KMS-11 (cell line): ENCODE data around the gene C17orf100.
A peak's percentile ranks its signal among the peaks of the same experiment; 100 is the strongest.

Source experiments
- H2AFZ ChIP-seq: fragments of 200-600 bp; sonication (generic); 2 replicates; pipeline ENCODE4 v1.6.1; 2016; ENCODE audit warnings: antibody characterized with exemption, mixed run types, low read depth
- H3K27ac ChIP-seq: fragments of 200-600 bp; sonication (generic); 2 replicates; pipeline ENCODE4 v1.6.1; 2016; ENCODE audit warnings: mild to moderate bottlenecking, mixed run types
- H3K27me3 ChIP-seq: fragments of 200-600 bp; sonication (generic); 2 replicates; pipeline ENCODE4 v1.6.1; 2017; ENCODE audit warnings: mild to moderate bottlenecking, low read depth, mixed run types, moderate library complexity; ENCODE audit not compliant: insufficient read depth
- H3K36me3 ChIP-seq: fragments of 200-600 bp; sonication (generic); 2 replicates; pipeline ENCODE4 v1.6.1; 2017; ENCODE audit warnings: mild to moderate bottlenecking, mixed run types; ENCODE audit not compliant: insufficient read depth
- H3K4me1 ChIP-seq: fragments of 200-600 bp; sonication (generic); 2 replicates; pipeline ENCODE4 v1.6.1; 2016; ENCODE audit warnings: mild to moderate bottlenecking, low read depth, mixed run types; ENCODE audit not compliant: poor library complexity, severe bottlenecking
- H3K4me2 ChIP-seq: fragments of 200-600 bp; sonication (generic); 2 replicates; pipeline ENCODE4 v1.7.0; 2016; ENCODE audit warnings: mild to moderate bottlenecking, mixed run types
- H3K4me3 ChIP-seq: fragments of 200-600 bp; sonication (generic); IDR thresholded peaks from 2 replicates; pipeline ENCODE4 v1.6.1; 2017; ENCODE audit warnings: low read depth, low read length, mixed read lengths; ENCODE audit not compliant: insufficient read depth
- H3K79me2 ChIP-seq: fragments of 200-600 bp; sonication (generic); 2 replicates; pipeline ENCODE4 v1.6.1; 2016; ENCODE audit warnings: low read depth, mixed run types; ENCODE audit not compliant: insufficient read depth
- H3K9ac ChIP-seq: fragments of 200-600 bp; sonication (generic); 2 replicates; pipeline ENCODE4 v1.6.1; 2016; ENCODE audit warnings: mild to moderate bottlenecking, mixed run types
- H4K20me1 ChIP-seq: fragments of 200-600 bp; sonication (generic); 2 replicates; pipeline ENCODE4 v1.6.1; 2016; ENCODE audit warnings: mild to moderate bottlenecking, mixed run types; ENCODE audit not compliant: insufficient read depth
- CTCF ChIP-seq: fragments of 200-600 bp; sonication (generic); conservative IDR thresholded peaks from 2 replicates; pipeline ENCODE4 v1.6.1; 2017; ENCODE audit warnings: low read depth, mild to moderate bottlenecking, antibody characterized with exemption, low read length, moderate library complexity, mixed read lengths

The C17orf100 gene

GRCh38 chr17:6651354-6651918, at the start of gene C17orf100, which contains the start of gene MED31:
Gene C17orf100 (plus strand): TSS chr17:6651762. CDS start chr17:6651914, 152 bp downstream.
Gene MED31 (minus strand): TSS chr17:6651605. CDS start chr17:6651528, 77 bp downstream.
- no peak within 1 kb of the TSS; the same call in 1 of the 2 replicates for H2AFZ ChIP-seq
- no peaks in the 10 kb centered on the region for H3K27me3 ChIP-seq
- H3K79me2 ChIP-seq: no peaks in the 10 kb centered on the region
- H3K9ac ChIP-seq: peak within 1 kb of the TSS; percentile 73; the same call in 1 of the 2 replicates
- H3K4me1 ChIP-seq: no peaks in the 10 kb centered on the region
- no peaks in the 10 kb centered on the region for H4K20me1 ChIP-seq
- H3K36me3 ChIP-seq: no peaks in the 10 kb centered on the region
- peak within 1 kb of the TSS; percentile 91 for H3K27ac ChIP-seq
- TF ChIP-seq CTCF: no peak
- H3K4me3 ChIP-seq: no peak within 1 kb of the TSS
- H3K4me2 ChIP-seq: peak within 1 kb of the TSS; percentile 29; the same call in 1 of the 2 replicates

- Histone ChIP-seq H3K79me2 (no peaks in the 10 kb centered on the region), H3K27me3 (no peaks in the 10 kb centered on the region), H4K20me1 (no peaks in the 10 kb centered on the region), H3K27ac (no peak overlapping the region), H3K36me3 (no peaks in the 10 kb centered on the region), H3K4me1 (no peaks in the 10 kb centered on the region), H3K9ac (no peak overlapping the region), H2AFZ (no peak overlapping the region), H3K4me2 (no peak overlapping the region), H3K4me3 (no peak overlapping the region)
- no peak for TF ChIP-seq CTCF
Observed at GRCh38 chr17:6602141-6602540, 49.4 kb upstream of the C17orf100 start.

GRCh38 chr17:6603744-6604325, 47.7 kb upstream of the C17orf100 start:
- no peak overlapping the region for H3K4me2 ChIP-seq
- H3K27me3 ChIP-seq: no peaks in the 10 kb centered on the region
- no peak overlapping the region for H3K9ac ChIP-seq
- H2AFZ ChIP-seq: no peak overlapping the region
- H3K4me1 ChIP-seq: no peaks in the 10 kb centered on the region
- no peaks in the 10 kb centered on the region for H4K20me1 ChIP-seq
- H3K4me3 ChIP-seq: no peak overlapping the region
- no peaks in the 10 kb centered on the region for H3K79me2 ChIP-seq
- H3K27ac ChIP-seq: no peak overlapping the region
- H3K36me3 ChIP-seq: no peaks in the 10 kb centered on the region
- no peak for TF ChIP-seq CTCF

GRCh38 chr17:6605142-6605541, 46.4 kb upstream of the C17orf100 start:
- Histone ChIP-seq H3K36me3 (no peaks in the 10 kb centered on the region), H2AFZ (no peak overlapping the region), H4K20me1 (no peaks in the 10 kb centered on the region), H3K9ac (no peak overlapping the region), H3K4me3 (no peak overlapping the region), H3K4me1 (no peaks in the 10 kb centered on the region), H3K27ac (no peak overlapping the region), H3K79me2 (no peaks in the 10 kb centered on the region), H3K4me2 (no peak overlapping the region), H3K27me3 (no peaks in the 10 kb centered on the region)
- TF ChIP-seq CTCF: no peak
